Activated T-cell treated with anti-CD3 and anti-CD28 coated beads, Interleukin-2, amount 50 U/mL, for 4 hours (primary cell): ENCODE results near the gene ITPRIPL2. TPM values are rescaled to one million over a fixed set of nuclear protein-coding genes. Genes with fewer than 3 reads are reported as not detected.

Source experiments
- ATAC-seq, 2 donors: fragments of 200-7000 bp; cut with Tn5 transposase; one replicate each; pipeline ENCODE4 v1.10.0; 2021
- DNase-seq: peaks from one replicate; pipeline ENCODE4 v3.0.0-alpha.2; 2020
- H3K27me3 Mint-ChIP-seq: one replicate; pipeline ENCODE4 v1.8.0; 2021; ENCODE audit warnings: low read depth, mixed read lengths
- H3K36me3 Mint-ChIP-seq: one replicate; pipeline ENCODE4 v1.8.0; 2022; ENCODE audit warnings: mixed read lengths; ENCODE audit not compliant: insufficient read depth
- H3K4me1 Mint-ChIP-seq: one replicate; pipeline ENCODE4 v1.8.0; 2021; ENCODE audit warnings: low read depth, mixed read lengths
- H3K4me3 Mint-ChIP-seq: one replicate; pipeline ENCODE4 v1.8.0; 2021; ENCODE audit warnings: mild to moderate bottlenecking, moderate library complexity, mixed read lengths
- H3K9me3 Mint-ChIP-seq: one replicate; pipeline ENCODE4 v1.8.0; 2021; ENCODE audit warnings: mixed read lengths
- total RNA-seq, 3 donors: library from RNA; stranded (reverse); gene quantifications; one replicate each; pipeline ENCODE4 v1.2.1, GENCODE V29; 2021

ITPRIPL2 gene
- total RNA-seq, 3 donors from 2014 or later = 6.0 to 12.3 (median 7.8) TPM

DNA sequence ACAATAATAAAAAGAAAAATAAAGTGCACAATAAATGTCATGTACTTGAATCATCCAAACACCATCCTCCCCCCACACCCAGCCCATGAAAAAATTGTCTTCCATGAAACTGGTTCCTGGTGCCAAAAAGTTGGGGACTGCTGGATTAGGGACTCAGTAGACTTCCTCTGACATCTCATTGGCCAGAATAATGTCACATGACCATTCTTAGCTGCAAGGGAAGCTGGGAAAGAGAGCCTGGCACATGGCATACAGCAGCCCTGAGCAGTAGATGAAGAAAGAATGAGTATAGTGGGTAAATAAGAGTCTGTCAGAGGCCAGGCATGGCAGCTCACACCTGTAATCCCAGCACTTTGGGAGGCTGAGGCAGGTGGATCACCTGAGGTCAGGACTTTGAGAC lies 12.5 kb downstream of the ITPRIPL2 start:
- Mint-ChIP-seq H3K9me3 (no peaks in the 10 kb centered on the region), H3K4me1 (peaks cover 20% of the 10 kb centered on the region), H3K36me3 (no peaks in the 10 kb centered on the region), H3K4me3 (no peak overlapping the region), H3K27me3 (no peaks in the 10 kb centered on the region)
- ATAC-seq = no peak
- DNase-seq = no peak

DNA sequence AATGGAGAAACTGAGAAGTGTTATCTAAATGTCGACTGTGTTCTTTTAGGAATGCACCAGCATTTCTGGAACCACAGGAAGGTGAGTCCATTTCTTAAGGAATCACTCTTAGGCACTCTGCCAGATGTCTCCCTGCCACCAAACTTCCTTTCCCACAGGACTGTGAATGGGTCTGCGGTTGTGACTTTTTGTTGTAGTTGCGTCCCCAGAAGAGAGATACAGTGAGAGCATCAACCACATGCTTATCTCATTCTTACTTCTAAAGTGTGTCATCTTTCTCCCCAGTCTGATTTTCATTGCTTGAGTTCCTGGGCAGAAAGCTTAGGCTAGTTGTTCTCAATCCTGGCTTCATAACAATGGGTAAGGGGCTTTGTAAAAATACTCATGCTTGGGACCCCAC lies 13.4 kb downstream of the ITPRIPL2 start:
- Mint-ChIP-seq H3K9me3 (no peaks in the 10 kb centered on the region), H3K4me3 (no peak overlapping the region), H3K36me3 (no peaks in the 10 kb centered on the region), H3K27me3 (no peaks in the 10 kb centered on the region), H3K4me1 (peaks cover 21% of the 10 kb centered on the region)
- ATAC-seq (peak; percentile 61), DNase-seq (no peak)

DNA sequence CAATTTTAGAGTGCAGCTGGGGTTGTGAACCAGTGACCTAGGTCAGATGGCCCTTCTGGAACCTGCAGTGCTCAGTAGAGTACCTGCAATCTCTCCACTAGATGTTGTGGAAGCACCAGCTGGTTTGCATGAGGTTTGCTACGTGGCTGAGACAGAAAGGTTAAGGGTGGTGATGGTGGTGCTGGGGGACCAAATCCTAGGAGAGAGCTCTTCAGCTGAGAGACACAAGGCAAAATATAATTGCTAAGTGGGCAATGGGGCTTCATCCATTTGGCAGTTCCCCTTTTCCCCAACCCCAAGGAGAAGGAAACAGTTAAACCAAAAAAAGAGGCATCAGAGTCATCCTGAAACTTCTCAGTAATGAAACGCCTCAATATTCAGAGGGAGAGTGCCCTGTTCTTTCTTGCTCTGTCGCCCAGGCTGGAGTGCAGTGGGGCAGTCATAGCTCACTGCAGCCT lies 13.9 kb downstream of the ITPRIPL2 start:
- no peaks in the 10 kb centered on the region for H3K36me3 Mint-ChIP-seq
- H3K27me3 Mint-ChIP-seq = no peaks in the 10 kb centered on the region
- peak; percentile 26 to 31 for ATAC-seq
- H3K4me1 Mint-ChIP-seq = peaks cover 21% of the 10 kb centered on the region
- H3K4me3 Mint-ChIP-seq = no peak overlapping the region
- no peaks in the 10 kb centered on the region for H3K9me3 Mint-ChIP-seq
- DNase-seq = no peak

- no peak for DNase-seq
- no peaks in the 10 kb centered on the region for H3K36me3 Mint-ChIP-seq
- peaks cover 21% of the 10 kb centered on the region for H3K4me1 Mint-ChIP-seq
- no peak overlapping the region for H3K4me3 Mint-ChIP-seq
- H3K9me3 Mint-ChIP-seq = no peaks in the 10 kb centered on the region
- no peak for ATAC-seq
- H3K27me3 Mint-ChIP-seq = no peaks in the 10 kb centered on the region
Observed at GRCh38 chr16:19128454-19129200, 14.9 kb downstream of the ITPRIPL2 start.

- no peak overlapping the region for H3K4me3 Mint-ChIP-seq
- H3K4me1 Mint-ChIP-seq = peaks cover 21% of the 10 kb centered on the region
- no peaks in the 10 kb centered on the region for H3K9me3 Mint-ChIP-seq
- DNase-seq (no peak), ATAC-seq (no peak)
- no peaks in the 10 kb centered on the region for H3K36me3 Mint-ChIP-seq
- H3K27me3 Mint-ChIP-seq = no peaks in the 10 kb centered on the region
Observed at GRCh38 chr16:19130385-19130784, 16.6 kb downstream of the ITPRIPL2 start.

- H3K9me3 Mint-ChIP-seq = no peaks in the 10 kb centered on the region
- H3K27me3 Mint-ChIP-seq = peaks cover under 1% of the 10 kb centered on the region
- ATAC-seq (peak in 1 of 2 donors; percentile 17), DNase-seq (no peak)
- no peaks in the 10 kb centered on the region for H3K36me3 Mint-ChIP-seq
- H3K4me3 Mint-ChIP-seq = no peak overlapping the region
- peaks cover 21% of the 10 kb centered on the region for H3K4me1 Mint-ChIP-seq
Observed at GRCh38 chr16:19130852-19131824, 17.4 kb downstream of the ITPRIPL2 start.

DNA sequence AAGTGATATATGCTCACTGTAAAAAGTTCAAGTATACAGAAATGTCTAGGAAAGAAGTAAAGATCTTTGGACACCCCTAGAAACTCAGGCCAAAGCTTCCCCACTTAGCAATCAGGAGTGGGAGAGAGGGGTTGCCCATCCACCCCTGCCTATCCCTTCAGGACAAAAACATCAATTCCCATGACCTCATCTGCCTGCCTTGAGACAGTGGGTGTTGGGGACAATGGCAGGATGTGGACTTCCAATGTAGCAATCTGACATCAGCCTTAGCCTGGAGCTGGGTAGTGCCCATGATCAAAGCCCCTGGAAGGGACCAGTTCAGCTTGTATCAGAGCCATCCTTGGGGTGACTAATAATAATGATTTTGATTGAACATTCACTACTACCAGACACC lies 18.1 kb downstream of the ITPRIPL2 start:
- Mint-ChIP-seq H3K4me1 (peaks cover 21% of the 10 kb centered on the region), H3K36me3 (no peaks in the 10 kb centered on the region), H3K27me3 (peaks cover 3% of the 10 kb centered on the region), H3K4me3 (no peak overlapping the region), H3K9me3 (no peaks in the 10 kb centered on the region)
- no peak for ATAC-seq
- no peak for DNase-seq

DNA sequence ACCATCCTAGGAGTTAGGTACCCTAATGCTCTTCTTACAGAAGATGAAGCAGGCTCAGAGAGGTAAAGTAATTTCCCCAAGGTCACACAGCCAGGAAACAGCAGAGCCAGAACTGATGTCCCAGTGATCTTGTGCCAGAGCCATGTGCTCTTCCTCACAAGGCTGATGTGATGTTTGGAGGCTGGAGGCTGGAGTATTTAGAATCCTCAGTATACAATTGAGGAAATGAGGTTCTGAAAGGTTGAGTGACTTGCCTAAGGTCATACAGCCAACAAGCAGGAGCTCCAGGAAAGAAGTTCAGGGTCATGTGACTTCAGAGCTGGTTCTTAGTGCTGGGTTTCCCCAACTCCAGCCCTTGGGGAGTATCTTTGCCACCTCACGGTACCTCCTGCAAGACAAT lies 18.5 kb downstream of the ITPRIPL2 start:
- Mint-ChIP-seq H3K36me3 (no peaks in the 10 kb centered on the region), H3K27me3 (peaks cover 3% of the 10 kb centered on the region), H3K4me3 (no peak overlapping the region), H3K4me1 (peaks cover 17% of the 10 kb centered on the region), H3K9me3 (no peaks in the 10 kb centered on the region)
- DNase-seq (no peak), ATAC-seq (no peak)

- ATAC-seq (no peak), DNase-seq (no peak)
- Mint-ChIP-seq H3K36me3 (no peaks in the 10 kb centered on the region), H3K4me3 (no peak overlapping the region), H3K27me3 (peaks cover 3% of the 10 kb centered on the region), H3K9me3 (no peaks in the 10 kb centered on the region), H3K4me1 (peaks cover 11% of the 10 kb centered on the region)
Observed at GRCh38 chr16:19132898-19133297, 19.1 kb downstream of the ITPRIPL2 start.

GRCh38 chr16:19133600-19133999 lies 19.8 kb downstream of the ITPRIPL2 start:
- Mint-ChIP-seq H3K9me3 (no peaks in the 10 kb centered on the region), H3K27me3 (peaks cover 3% of the 10 kb centered on the region), H3K4me1 (peaks cover 11% of the 10 kb centered on the region), H3K36me3 (no peaks in the 10 kb centered on the region), H3K4me3 (no peak overlapping the region)
- DNase-seq (no peak), ATAC-seq (no peak)

DNA sequence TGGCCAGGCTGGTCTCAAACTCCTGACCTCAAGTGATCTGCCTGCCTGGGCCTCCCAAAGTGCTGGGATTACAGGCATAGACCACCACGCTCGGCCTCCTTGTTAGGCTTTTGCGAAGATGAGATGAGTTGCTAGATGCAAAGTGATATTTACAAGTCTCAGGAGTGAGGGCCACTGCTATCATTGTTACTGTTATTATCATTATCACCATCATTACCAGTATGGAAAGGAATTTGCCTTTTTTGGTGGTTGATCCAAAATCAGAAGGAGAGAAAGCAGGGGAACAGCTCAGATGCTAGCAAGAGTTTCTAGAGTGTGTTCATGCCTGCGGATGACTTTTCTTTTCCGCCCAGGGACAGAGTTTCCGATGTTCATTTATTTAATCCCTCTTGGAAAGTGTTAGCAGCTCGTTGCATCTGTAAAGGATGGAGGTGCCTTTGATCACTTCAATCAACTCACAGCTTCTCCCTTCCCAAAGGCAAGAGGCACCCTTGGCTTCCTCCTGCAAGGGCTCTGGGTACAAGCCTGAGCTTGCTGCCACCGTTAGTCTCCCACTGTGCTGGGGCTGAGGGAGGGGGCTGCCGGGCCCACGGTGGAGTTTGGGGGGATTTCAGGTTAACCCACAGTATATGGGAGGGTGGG lies 21.6 kb downstream of the ITPRIPL2 start:
- no peak overlapping the region for H3K4me3 Mint-ChIP-seq
- ATAC-seq (no peak), DNase-seq (no peak)
- peaks cover 3% of the 10 kb centered on the region for H3K27me3 Mint-ChIP-seq
- peaks cover 9% of the 10 kb centered on the region for H3K4me1 Mint-ChIP-seq
- H3K36me3 Mint-ChIP-seq = no peaks in the 10 kb centered on the region
- H3K9me3 Mint-ChIP-seq = no peaks in the 10 kb centered on the region

- Mint-ChIP-seq H3K4me1 (peaks cover 4% of the 10 kb centered on the region), H3K9me3 (no peaks in the 10 kb centered on the region), H3K4me3 (no peak overlapping the region), H3K36me3 (no peaks in the 10 kb centered on the region), H3K27me3 (peaks cover 7% of the 10 kb centered on the region)
- DNase-seq (no peak), ATAC-seq (no peak)
Observed at GRCh38 chr16:19135896-19136438, 22.2 kb downstream of the ITPRIPL2 start.

DNA sequence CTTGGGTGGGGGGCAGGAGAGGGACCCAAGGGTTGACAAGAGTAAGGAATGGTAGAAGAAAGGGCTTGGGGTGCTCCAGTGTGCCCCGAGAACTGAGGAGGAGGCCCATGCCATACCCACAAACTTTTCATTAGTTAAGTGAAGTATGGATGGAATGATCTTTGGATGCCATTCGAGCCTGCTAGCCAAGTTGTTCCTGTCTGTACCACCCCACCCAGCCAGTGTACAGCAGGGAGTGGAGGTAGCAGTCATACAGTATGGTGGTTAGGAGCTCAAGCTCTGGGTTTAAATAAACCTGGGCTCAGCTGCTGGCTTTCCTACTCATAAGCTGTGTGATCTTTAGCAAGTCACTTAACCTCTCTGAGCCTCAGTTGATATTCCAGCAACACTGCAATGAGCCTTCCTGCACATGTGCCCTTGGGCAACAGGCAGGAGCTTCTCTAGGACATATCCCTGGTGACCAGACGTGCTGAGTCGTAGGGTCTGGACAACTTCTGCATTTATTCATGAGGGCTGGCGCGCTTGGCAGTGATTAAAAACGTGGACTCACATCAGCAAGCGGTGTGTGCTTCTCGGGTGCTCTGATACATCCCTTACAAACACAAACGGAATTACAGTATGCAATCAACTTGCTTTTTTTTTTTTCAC lies 22.9 kb downstream of the ITPRIPL2 start:
- Mint-ChIP-seq H3K9me3 (no peaks in the 10 kb centered on the region), H3K36me3 (no peaks in the 10 kb centered on the region), H3K4me1 (no peaks in the 10 kb centered on the region), H3K27me3 (peaks cover 7% of the 10 kb centered on the region), H3K4me3 (no peak overlapping the region)
- DNase-seq (no peak), ATAC-seq (no peak)
